NCI-H1048 (cell line): ENCODE measurements around the gene AGPS.
A peak's percentile ranks its signal among the peaks of the same experiment; 100 is the strongest.
"Not testable (repeated sequence)": the region's sequence is repeated elsewhere in the genome, so short reads cannot be mapped to it uniquely, and the experiment has no call there.

Source experiments
- DNase-seq: peaks from one replicate; lab custom pipeline; 2025; lab: John Stamatoyannopoulos, UW

The AGPS gene

DNA sequence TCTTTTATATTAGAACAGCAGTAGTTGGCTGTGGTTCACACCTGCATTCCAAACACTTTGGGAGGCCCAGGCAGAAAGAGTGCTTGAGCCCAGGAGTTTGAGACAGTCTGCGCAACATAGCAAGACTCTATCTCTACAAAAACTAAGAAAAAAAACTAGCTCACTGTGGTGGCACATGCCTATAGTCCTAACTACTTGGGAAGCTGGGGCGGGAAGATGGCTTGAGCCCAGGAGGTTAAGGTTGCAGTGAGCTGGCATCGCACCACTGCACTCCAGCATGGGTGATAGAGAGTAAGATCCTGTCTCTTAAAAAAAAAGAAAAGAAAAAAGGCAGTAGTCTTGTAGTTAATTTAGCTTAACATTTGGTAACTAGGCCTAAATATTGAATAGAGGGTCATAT lies 136.6 kb downstream of the AGPS start:
- no peak for DNase-seq

DNA sequence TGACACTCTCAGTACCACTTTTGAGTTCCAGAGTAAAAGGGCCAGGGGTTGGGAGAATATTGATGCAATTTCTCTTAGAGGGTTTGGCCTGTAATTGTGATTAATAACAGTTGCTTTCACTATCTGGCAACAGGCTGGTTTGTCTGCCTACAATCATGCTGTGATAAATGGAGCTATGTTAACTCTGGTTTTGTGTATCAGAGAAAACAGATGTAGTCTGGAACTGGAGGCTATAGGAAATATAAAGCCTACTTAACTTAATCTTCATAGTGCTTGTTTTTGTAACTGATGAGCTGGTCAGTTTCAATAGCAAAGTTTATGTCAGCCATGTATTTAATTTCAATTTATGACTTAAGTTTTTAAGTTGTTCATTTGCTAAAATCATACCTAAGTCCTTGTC lies 138.0 kb downstream of the AGPS start:
- DNase-seq: no peak

GRCh38 chr2:177531706-177532105 lies 139.1 kb downstream of the AGPS start:
- DNase-seq: no peak

- no peak for DNase-seq
Observed at GRCh38 chr2:177532567-177532966, 140.0 kb downstream of the AGPS start.

DNA sequence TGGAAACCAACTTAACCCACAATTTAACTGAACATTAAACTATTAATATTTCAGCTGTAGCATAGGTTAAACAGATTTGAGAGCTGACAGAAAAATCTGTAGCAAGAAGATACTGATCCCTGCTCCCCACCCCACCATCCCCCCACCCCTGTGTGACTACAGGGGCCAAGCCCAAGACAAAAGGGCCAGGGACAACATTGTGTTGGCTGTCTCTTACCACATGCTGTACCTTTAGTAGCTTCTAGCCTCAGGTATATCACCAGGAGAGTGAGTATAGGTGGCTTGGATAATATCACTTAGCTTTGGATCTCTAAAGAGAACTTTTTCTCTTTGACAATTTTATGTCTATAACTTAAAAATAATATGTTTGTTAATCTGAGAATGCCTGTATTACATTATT lies 140.7 kb downstream of the AGPS start:
- no peak for DNase-seq

GRCh38 chr2:177535000-177535399 lies 142.4 kb downstream of the AGPS start:
- no peak for DNase-seq

GRCh38 chr2:177535958-177536504 lies 143.5 kb downstream of the AGPS start:
- no peak for DNase-seq

- peak; percentile 8 for DNase-seq
Observed at GRCh38 chr2:177537213-177537612, 144.6 kb downstream of the AGPS start.

GRCh38 chr2:177537636-177538035 lies 145.1 kb downstream of the AGPS start:
- DNase-seq: no peak

GRCh38 chr2:177538323-177538722 lies 145.8 kb downstream of the AGPS start:
- no peak for DNase-seq

- no peak for DNase-seq
Observed at GRCh38 chr2:177540283-177540682, 147.7 kb downstream of the AGPS start.

DNA sequence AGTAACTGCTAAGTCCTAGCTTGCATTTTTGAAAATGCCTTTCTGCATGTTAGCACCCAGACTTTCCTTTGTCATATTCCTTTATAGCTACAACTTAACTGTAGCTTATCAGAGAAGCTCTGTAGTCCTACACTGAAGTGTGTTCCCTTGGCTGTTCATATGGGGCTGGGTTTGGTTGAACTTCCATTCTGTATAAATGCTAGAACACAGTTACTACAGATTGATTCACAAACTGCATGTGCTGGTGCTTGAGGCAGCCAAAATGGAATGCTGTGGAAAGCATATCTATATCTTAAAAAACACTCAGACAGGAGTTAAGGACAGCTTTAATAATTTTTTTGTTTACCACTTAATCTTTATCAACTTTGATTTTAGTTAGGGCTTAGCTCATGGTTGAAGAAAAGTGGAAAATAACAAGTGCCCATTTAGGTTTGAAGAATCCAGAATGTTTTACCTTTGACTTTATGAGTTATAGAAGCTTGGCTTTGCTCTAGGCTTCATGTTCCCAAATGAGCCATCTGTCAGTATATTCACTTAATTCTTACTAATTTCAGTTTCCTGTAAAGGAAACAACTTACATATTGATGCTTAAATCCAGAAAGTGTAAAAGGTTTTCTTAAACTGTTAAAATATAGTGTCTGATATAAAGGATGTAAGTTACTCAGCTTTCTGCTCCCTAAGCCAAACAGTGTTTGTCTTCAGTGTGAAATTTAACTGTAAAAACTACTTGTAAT lies 148.9 kb downstream of the AGPS start:
- no peak for DNase-seq

DNA sequence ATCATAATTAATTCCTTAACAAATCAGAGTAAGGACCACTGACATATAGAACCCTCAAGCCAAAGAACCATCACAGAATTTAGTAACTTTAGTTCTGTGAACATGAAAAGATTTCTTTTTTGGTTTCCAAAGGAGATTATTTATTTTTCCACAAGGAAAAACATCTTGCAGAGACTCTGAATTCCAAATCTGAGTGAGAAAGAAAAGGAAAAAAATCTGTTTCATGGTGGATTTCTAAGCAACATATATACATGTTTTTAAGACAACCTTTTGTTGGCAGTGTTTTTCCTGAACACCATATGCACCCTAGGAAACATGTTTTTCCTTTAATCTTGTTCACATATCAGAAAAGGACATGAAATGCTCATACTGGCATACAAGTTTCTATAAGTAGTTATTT lies 149.8 kb downstream of the AGPS start:
- no peak for DNase-seq

- no peak for DNase-seq
Observed at GRCh38 chr2:177543007-177543760, 150.6 kb downstream of the AGPS start.

- no peak for DNase-seq
Observed at GRCh38 chr2:177545143-177545542, 152.6 kb downstream of the AGPS start.

DNA sequence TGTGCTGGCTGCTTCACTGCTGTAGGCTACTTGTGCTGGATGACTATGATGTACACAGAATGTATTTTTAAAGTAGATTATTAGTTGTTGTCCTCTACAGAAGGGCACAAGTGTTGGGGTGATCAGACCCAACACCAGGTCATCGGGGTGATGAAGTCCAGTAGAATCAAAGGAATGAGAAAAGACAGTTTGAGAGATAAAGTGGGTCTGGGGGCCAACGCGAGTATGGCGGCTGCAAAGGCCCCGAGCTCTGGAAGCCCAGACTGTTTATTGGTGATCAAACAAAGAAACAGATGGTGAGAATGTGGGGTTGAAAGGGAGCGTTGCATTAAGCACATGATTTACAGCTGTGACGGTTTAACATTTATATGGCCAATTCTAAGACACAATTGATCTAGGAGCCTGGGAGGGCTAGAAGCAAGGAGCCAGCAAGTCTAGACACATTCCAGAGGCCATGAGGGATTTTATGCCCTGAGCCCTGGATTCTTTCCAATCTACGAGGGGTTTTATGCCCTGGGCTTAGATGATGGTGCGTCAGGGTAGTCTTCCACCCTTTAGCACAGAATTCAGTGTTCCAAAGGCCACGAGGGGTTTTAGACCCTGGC lies 153.5 kb downstream of the AGPS start:
- no peak for DNase-seq

- DNase-seq: no peak
Observed at GRCh38 chr2:177547122-177547521, 154.5 kb downstream of the AGPS start.

- no peak for DNase-seq
Observed at GRCh38 chr2:177547772-177548171, 155.2 kb downstream of the AGPS start.

DNA sequence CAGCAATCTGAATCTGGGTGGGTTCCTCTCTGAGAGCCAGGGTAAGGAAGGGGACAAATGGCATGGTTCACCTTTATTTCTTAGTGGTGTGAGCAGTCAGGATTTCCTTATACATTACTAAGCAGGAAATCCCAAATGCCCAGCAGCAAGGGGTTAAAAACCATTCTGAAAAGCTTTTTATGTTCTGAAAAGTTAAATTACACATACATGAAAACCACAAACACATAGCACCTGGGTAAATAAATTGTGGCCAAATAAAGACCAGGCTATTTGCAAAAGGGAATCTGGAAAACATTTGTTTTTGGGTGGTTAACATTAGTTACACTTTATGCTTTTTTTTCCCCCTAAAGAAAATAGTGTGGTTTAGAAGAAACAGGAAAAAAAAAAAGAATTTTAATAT lies 156.1 kb downstream of the AGPS start:
- no peak for DNase-seq

GRCh38 chr2:177549171-177549570 lies 156.6 kb downstream of the AGPS start:
- DNase-seq: no peak

GRCh38 chr2:177550264-177551200 lies 158.0 kb downstream of the AGPS start:
- DNase-seq: no peak

- DNase-seq: not testable (repeated sequence)
Observed at GRCh38 chr2:177551360-177551759, 158.8 kb downstream of the AGPS start.
